ENCODE measurements around the gene FAM110D. TPM values are rescaled to one million over a fixed set of nuclear protein-coding genes. Genes with fewer than 3 reads are reported as not detected.
A peak's percentile ranks its signal among the peaks of the same experiment; 100 is the strongest.

Gene FAM110D
- total and polyA plus RNA-seq, 10 of the 15 experiments (the other 5 are each of a cell fraction or from before 2014, with no cell fraction given) = 0.06 TPM; not detected in 9

DNA sequence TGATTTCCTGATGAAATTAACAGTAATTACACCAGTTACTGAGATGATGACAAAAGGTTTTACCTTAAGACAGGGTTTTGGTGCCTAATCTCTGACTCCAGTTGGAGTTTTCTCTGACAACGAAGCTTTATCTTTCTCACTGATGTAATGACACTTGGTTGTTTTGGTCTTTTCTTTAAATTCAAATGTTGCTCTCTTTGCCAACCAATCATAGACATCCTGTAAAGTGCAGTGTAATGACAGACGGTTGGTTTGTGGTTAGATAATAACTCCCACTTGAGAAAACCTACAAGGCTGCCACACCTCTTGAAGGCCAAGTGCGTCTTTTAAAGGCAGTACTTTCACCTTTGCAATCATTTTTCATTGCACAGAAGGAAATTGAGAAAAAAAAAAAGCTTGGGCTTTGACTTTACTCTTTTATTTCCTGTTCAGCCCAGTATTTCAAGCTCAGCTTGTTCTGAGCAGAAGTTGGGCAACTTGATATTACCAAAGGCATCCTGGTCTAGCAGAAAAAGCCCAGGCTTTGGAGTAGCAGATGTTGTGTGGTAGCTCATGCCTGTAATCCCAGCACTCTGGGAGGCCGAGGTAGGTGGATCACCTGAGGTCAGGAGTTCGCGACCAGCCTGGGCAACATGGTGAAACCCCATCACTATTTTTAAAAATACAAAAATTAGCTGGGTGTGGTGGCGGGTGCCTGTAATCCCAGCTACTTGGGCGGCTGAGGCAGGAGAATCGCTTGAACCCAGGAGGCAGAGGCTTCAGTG, 32.4 kb upstream of the FAM110D start:
- DNase-seq (ENCODE audit: low read depth, low spot score) (no peak), ATAC-seq (peak; percentile 97), FAIRE-seq (peak; percentile 70)
- intact Hi-C loops (cut with micrococcal nuclease; ENCODE audit: unreplicated experiment) = no loop called here
- POLR2A ChIA-PET = interaction anchor here (0.7 to 2.0 kb wide), 6 partner anchors 9 to 183 kb away, joined by 3 to 13 read pairs (median 4); partner anchors contain the start of gene PDIK1L
- H3K4me2 ChIP-seq (ENCODE audit: control insufficient read depth, insufficient read depth) = peak overlapping the region; percentile 15; the same call in 1 of the 2 replicates
- H2AFZ ChIP-seq (ENCODE audit: control insufficient read depth, low read depth, low read length) = no peak overlapping the region; the same call in none of the 2 replicates
- no peaks in the 10 kb centered on the region for H3K9me3 ChIP-seq (replicated peaks; ENCODE audit: control insufficient read depth, insufficient read depth, low read length)
- no peaks in the 10 kb centered on the region for H3K79me2 ChIP-seq (ENCODE audit: control insufficient read depth, insufficient read depth, low read length)
- no peak overlapping the region for H3K4me3 ChIP-seq
- in situ Hi-C loops (cut with MboI) = no loop called here
- RAD21 ChIA-PET (ENCODE audit: unreplicated experiment) = interaction anchor here (0.8 to 2.4 kb wide), 6 partner anchors 11 to 192 kb away, joined by 3 to 19 read pairs (median 4); partner anchors contain the start of genes CD52, PAFAH2 and PDIK1L
- CTCF ChIA-PET = interaction anchor here (0.5 to 8.3 kb wide), 19 partner anchors 13 to 605 kb away, joined by 3 to 92 read pairs (median 3); partner anchors contain the start of genes CEP85 and PAFAH2
- no TSS peak for BruUV-seq (replicated peaks)
- peaks cover 4% of the 10 kb centered on the region for H3K4me1 ChIP-seq (ENCODE audit: control insufficient read depth, insufficient read depth, low read length)
- H3K27me3 ChIP-seq (replicated peaks in 1 of 2; ENCODE audit: control insufficient read depth in 2 of 2, insufficient read depth in 2 of 2, low read length in 1 of 2) = no peaks in the 10 kb centered on the region
- peak overlapping the region; percentile 27; the same call in 1 of the 2 replicates for H3K27ac ChIP-seq (ENCODE audit: control insufficient read depth, insufficient read depth)
- no peaks in the 10 kb centered on the region for H4K20me1 ChIP-seq (ENCODE audit: control insufficient read depth, insufficient read depth)
- 65% methylated on average over 9 of the region's 9 CpGs for WGBS (ENCODE audit: insufficient coverage, insufficient replicate concordance, low lambda C conversion rate, missing lambda C conversion rate)
- peaks cover 0 to 6% of the 10 kb centered on the region in 2 experiments; a peak in 1 of 4 replicates for H3K36me3 ChIP-seq (ENCODE audit: control insufficient read depth in 2 of 2, insufficient read depth in 2 of 2, low read length in 1 of 2)
- H3K9ac ChIP-seq (ENCODE audit: control insufficient read depth, insufficient read depth, low read length) = peak overlapping the region; percentile 26; the same call in 1 of the 2 replicates
- SMC1A ChIA-PET (ENCODE audit: uncharacterized antibody, unreplicated experiment) = interaction anchor here (0.6 to 2.3 kb wide), 13 partner anchors 11 to 253 kb away, joined by 3 to 21 read pairs (median 6); partner anchors contain the start of gene CEP85
- TF ChIP-seq SPI1 (IDR thresholded peaks at IDR 0.05; ENCODE audit: borderline replicate concordance, insufficient read depth, low read depth, low read length) = no peak
- peak; percentile 72; the same call in 1 of the 2 replicates for TF ChIP-seq CBFB (IDR thresholded peaks at IDR 0.05; ENCODE audit: low read depth)
- TF ChIP-seq SMARCA5 (IDR thresholded peaks at IDR 0.05) = no peak
- TF ChIP-seq NFXL1 (IDR thresholded peaks at IDR 0.05; ENCODE audit: borderline replicate concordance) = no peak
- TF ChIP-seq ZNF622 (IDR thresholded peaks at IDR 0.05) = no peak
- TF ChIP-seq NR2C1 (IDR thresholded peaks at IDR 0.05) = no peak
- TF ChIP-seq TARDBP (IDR thresholded peaks at IDR 0.05; ENCODE audit: borderline replicate concordance) = no peak
- TF ChIP-seq SUZ12 (IDR thresholded peaks at IDR 0.05; ENCODE audit: unreplicated experiment) = no peak
- TF ChIP-seq, protein P1, sequence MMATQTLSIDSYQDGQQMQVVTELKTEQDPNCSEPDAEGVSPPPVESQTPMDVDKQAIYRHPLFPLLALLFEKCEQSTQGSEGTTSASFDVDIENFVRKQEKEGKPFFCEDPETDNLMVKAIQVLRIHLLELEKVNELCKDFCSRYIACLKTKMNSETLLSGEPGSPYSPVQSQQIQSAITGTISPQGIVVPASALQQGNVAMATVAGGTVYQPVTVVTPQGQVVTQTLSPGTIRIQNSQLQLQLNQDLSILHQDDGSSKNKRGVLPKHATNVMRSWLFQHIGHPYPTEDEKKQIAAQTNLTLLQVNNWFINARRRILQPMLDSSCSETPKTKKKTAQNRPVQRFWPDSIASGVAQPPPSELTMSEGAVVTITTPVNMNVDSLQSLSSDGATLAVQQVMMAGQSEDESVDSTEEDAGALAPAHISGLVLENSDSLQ (IDR thresholded peaks at IDR 0.05) = peak; percentile 75
- no peak for TF ChIP-seq RFX5 (IDR thresholded peaks at IDR 0.05; ENCODE audit: low read depth, low read length)
- TF ChIP-seq RUNX3 (IDR thresholded peaks at IDR 0.05; ENCODE audit: low read length) = peak; percentile 94
- TF ChIP-seq, protein P2, sequence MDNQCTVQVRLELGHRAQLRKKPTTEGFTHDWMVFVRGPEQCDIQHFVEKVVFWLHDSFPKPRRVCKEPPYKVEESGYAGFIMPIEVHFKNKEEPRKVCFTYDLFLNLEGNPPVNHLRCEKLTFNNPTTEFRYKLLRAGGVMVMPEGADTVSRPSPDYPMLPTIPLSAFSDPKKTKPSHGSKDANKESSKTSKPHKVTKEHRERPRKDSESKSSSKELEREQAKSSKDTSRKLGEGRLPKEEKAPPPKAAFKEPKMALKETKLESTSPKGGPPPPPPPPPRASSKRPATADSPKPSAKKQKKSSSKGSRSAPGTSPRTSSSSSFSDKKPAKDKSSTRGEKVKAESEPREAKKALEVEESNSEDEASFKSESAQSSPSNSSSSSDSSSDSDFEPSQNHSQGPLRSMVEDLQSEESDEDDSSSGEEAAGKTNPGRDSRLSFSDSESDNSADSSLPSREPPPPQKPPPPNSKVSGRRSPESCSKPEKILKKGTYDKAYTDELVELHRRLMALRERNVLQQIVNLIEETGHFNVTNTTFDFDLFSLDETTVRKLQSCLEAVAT (IDR thresholded peaks at IDR 0.05) = peak; percentile 9; the same call in 1 of the 2 replicates
- peak; percentile 95 for TF ChIP-seq FOXM1 (IDR thresholded peaks at IDR 0.05; ENCODE audit: low read depth, low read length)
- TF ChIP-seq, protein P3, sequence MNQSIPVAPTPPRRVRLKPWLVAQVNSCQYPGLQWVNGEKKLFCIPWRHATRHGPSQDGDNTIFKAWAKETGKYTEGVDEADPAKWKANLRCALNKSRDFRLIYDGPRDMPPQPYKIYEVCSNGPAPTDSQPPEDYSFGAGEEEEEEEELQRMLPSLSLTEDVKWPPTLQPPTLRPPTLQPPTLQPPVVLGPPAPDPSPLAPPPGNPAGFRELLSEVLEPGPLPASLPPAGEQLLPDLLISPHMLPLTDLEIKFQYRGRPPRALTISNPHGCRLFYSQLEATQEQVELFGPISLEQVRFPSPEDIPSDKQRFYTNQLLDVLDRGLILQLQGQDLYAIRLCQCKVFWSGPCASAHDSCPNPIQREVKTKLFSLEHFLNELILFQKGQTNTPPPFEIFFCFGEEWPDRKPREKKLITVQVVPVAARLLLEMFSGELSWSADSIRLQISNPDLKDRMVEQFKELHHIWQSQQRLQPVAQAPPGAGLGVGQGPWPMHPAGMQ (IDR thresholded peaks at IDR 0.05; ENCODE audit: borderline replicate concordance) = no peak
- 0 out of 2 replicates have a peak, but pooled peaks have one; percentile 20 for TF ChIP-seq IKZF1 (conservative IDR thresholded peaks at IDR 0.05)
- TF ChIP-seq TBL1XR1 (IDR thresholded peaks at IDR 0.05; ENCODE audit: low read depth, low read length) = no peak
- peak; percentile 57; the same call in 1 of the 2 replicates for TF ChIP-seq ZNF384 (IDR thresholded peaks at IDR 0.05; ENCODE audit: borderline replicate concordance, low read depth, low read length)
- peak; percentile 84 for TF ChIP-seq NFYB (IDR thresholded peaks at IDR 0.05; ENCODE audit: insufficient read depth, low read depth, low read length)
